Fibroblast of upper back skin (primary cell): ENCODE results near the gene ZNF580.

ENCODE experiments used
- DNase-seq: peaks from one replicate; pipeline ENCODE4 v3.0.0-alpha.2; 2013

Gene ZNF580

DNA sequence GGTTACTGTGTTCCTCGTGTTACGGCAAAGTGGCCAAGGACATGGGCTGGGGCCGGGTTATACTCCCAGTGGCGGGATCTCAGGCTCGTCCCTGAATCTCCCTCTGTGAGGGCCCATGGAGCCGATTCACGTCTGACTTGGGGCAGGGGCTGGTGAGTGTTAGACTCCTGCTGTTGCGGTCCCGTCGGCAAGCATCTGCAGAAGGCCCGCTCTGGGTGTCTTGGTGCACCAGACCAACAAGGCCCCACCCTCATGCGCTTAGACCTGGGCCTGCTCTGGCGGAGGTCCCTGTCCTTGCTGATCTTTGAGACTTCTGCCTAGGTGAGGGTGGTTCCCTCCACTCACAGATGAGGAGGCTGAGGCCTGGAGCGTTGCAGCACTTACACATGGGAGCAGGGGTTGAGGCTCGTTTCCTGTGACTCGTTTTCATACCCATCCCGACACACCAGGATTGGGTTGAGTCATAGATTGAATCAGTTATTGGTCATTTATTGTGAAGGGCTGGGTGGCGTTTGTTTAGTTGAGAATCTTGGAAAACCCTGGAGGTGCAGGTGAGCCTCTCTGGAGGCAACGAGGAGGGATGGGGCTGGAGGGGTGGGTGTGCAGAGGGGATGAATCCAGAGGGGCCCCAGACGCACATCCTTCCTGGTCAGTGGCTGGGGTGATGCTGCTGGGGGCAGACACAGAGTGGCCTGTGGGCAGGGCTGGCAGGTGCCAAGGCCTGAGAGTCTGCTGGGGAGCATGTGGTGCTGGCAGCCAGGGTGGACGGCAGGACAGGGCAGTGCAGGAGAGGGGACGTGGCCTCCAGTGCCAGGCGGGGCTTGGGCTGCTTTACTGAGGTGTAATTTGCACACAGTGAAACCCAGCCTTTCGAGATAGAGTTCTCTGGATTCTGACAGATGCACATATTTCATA is 38.8 kb downstream of the ZNF580 start:
- no peak for DNase-seq

GRCh38 chr19:55680339-55681130 is 39.7 kb downstream of the ZNF580 start:
- no peak for DNase-seq

GRCh38 chr19:55681131-55682092 is 40.6 kb downstream of the ZNF580 start:
- no peak for DNase-seq

DNA sequence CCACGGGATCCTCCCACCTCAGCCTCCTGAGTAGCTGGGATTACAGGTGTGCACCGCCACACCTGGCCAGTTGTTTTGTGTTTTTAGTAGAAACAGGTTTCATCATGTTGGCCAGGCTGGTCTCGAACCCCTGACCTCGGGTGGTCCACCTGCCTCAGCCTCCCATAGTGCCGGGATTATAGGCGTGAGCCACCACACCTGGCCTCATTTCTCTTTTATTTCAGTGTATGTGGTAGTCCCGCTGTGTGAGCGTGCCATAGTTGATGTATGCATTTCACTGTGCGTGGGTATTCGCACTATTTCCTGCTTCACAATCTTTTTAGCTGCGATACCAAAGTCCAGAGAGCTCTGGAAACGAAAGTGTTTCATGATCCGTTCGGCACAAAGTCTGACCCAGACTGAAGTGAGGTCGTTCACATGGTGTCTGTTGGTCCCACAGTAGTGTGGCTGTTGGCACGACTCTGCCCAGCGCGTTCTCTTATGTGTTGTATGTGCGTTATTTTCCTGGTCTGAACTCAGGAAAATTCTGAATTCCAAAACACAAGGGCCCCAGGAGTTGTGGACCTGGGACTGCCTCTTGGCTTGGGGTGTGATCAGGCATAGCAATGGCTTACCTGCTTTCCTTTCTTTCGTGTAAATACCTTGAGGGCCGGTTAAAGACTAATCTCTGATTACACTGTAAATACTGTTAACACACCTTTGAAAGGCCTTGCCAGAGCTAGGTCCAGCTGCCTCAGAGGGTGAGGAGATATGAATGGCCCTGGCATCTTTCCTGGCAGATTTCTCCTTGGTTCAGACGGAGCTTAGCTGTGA is 42.9 kb downstream of the ZNF580 start:
- DNase-seq: no peak

- DNase-seq: no peak
Measured at GRCh38 chr19:55684946-55685681, 44.3 kb downstream of the ZNF580 start.

DNA sequence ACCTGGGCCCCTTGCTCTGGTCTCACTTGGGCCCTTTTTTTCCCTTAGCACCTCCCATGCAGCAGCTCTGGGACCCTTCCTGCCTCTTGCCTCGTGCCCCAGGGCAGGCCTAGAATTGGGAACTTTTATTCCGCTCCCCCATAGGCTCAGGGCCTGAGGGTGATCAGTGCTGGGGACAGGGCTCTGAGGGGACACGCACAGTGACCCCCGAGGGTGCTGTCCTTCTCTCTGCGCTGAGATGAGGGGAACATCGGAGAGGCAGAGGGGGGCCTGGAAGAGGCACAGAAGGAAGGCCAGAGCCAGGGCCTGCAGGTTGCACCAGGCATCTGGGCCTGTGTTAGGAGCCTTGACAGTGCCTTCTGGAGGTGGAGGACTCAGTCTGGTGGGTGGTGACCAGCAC is 45.0 kb downstream of the ZNF580 start:
- DNase-seq: no peak

DNA sequence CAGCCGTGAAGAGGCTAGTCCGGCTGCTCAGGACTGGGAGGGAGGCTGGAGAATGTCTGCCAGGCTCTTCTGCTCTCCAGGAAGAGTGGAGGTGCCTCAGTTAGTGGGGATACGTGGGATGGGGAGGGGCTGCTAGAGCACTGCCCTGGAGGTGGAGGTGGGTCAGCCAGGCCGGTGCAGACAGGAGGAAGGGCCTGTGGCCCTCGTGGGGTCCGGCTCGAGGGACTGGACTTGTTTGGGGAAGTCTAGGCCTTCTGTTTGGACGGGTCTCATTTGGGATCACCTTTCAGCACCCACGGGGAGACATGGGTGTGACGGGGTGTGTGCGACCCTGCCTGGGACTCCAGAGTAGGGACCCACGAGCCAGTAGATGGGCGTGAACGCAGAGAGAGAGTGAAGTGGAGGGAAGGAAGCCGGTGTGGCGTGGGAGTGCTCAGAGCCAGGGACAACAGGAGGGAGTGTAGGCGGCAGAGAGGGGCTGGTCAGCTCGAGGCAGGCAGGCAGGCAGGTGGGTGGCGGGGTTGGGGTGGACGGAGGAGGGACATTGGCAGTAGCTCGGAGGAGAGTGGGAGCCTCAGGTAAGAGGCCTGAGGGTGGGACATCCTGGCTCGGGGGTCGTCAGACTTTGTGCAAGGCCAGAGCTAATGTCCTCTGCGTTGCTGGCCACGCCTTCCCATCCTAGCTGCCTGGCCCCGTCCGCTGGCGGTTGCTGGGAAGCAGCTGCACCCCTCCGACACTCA is 45.7 kb downstream of the ZNF580 start:
- no peak for DNase-seq

DNA sequence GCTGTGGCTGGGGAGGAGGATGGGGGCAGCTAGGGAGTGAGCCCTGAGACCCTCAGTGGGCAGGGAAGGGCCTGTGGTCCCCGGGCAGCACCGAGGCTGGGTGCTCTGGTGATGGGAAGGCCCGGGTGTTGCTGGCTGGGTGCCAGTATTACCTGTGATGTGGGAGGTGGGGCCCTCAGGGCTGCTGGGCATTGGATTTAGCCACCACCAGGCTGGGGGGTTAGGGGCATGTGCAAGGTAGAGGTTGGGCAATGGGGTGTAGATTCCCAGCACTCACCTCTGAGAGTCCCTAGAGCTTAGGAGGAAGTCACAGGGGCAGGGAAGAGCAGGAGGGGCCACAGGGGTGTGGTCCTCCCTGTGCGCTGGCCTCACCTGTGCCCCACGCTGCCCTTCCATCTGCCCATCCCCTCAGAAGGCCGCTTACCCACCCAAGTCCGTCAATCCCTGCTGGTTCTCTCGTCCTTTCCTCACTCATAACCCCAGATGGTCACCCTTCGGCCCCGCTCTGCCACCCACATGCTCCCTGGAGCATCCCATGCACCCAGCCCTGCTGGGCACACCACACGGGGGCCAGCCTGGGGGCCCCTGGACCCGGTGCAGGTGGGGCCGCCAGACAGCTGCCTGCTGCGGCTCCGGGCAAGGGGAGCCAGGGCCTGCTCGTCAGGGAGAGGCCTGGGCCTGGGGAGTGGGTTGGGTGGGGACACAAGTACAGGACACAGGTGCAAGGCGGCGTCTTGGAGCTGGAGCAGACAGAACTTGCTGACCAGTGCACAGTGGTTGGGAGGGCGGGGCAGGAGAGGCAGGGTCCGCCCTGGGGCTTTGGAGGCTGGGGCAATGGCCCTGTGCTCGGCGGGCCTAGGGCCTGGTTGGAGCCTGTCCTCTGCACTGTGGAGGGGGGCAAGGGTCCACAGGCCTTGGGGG is 46.7 kb downstream of the ZNF580 start:
- no peak for DNase-seq

DNA sequence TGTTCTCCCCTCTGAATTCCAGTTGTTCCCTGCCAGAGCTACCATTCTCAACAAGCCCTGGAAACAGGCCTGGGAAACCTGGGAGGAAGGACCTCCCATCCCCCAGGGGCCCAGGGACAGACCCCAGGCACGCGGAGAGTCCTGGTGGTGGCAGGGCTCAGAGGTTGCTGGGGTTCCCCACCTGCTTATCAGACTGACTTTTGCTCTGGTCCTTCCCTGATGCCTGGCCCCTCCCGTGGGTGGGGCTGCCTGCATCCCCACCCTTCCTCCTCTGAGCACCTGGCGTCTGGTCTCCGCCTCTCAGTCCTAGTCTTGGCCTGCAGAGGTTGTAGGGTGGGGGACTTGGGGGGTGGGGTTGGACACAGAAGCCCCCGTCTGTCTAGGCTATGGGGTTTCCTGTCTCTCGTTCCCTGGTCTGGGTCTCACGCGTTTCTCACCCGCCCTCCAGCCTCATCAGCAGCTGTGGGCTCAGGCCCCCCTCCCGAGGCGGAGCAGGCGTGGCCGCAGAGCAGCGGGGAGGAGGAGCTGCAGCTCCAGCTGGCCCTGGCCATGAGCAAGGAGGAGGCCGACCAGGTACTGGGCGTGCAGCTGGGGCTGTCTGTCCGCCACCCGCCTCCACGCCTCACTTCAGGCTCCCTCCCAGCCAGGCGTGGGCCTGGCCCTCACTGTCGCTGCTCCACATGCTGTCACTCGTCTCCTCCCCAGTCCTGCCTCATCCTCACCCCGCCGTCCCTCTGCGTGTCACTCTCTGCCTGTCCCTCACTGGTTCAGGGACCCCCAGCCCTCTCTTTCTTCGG is 47.8 kb downstream of the ZNF580 start:
- DNase-seq: no peak

- no peak for DNase-seq
Measured at GRCh38 chr19:55689411-55690108, 48.8 kb downstream of the ZNF580 start.

GRCh38 chr19:55690109-55690768 is 49.4 kb downstream of the ZNF580 start:
- DNase-seq: no peak

DNA sequence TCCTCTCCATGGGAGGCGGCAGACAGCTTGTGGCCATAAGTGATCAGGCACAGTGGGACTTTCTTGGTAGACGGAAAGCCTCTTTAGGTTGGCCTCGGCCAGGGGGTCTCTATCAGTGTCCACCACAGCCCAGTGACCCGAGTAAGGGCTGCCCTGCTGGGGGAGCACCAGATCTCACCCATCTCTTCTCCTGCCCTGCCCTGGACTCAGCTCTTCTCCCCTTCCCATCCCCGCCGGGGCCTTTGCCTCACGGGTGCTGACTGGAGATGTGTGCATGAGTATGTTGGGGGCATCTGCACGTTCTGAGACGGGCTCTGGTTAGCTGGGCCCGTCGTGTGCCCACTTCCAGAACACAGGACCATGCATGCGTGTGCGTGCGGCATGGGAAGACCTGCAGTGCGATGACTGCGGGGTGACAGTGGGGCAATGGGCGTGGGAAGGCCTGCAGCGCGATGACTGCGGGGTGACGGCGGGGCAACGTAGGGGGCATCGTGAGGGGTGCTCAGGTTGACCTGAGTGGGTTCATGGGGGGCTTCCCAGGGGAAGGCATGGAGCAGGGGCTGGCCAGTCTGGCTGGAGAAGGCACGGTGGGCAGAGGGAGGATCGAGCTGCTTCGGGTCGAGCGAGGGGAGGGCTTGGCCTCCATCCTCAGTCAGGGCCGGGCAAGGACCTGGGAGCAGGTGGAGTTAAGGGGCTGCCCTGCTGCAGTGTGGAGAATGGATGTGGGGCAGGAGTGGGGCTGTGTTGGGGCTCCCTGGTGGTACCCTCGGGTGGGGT is 50.2 kb downstream of the ZNF580 start:
- no peak for DNase-seq

DNA sequence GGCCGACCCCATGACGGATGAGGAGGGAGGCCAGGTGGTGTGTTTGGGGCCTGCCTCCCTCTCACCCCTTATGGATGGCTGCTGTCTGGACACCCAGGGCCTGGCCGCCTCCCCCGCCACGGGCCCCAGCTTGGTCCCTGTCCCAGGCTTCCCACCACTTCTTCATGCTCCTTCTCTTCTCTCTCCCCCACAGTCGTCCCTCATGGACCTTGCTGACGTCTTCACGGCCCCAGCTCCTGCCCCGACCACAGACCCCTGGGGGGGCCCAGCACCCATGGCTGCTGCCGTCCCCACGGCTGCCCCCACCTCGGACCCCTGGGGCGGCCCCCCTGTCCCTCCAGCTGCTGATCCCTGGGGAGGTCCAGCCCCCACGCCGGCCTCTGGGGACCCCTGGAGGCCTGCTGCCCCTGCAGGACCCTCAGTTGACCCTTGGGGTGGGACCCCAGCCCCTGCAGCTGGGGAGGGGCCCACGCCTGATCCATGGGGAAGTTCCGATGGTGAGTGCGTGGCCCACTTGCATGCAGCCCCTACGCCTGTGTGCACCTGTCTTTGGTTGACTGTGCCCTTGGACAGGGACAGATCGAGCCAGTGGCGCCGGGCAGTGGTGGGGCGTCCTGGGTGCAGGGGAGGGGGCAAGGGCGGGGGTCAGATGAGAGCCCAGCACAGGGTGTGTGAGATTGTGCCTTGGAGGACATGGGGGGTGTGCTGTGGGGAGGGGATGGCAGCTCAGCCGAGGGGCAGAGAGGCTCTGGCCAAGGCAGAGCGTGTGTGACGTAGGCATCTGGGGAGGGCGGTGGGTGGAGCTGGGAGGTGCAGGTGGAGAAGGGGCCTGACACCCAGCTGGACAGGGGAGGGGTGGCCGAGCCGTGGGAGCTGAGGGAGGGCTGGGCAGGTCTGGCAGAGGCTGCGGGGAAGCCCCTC is 51.0 kb downstream of the ZNF580 start:
- no peak for DNase-seq

DNA sequence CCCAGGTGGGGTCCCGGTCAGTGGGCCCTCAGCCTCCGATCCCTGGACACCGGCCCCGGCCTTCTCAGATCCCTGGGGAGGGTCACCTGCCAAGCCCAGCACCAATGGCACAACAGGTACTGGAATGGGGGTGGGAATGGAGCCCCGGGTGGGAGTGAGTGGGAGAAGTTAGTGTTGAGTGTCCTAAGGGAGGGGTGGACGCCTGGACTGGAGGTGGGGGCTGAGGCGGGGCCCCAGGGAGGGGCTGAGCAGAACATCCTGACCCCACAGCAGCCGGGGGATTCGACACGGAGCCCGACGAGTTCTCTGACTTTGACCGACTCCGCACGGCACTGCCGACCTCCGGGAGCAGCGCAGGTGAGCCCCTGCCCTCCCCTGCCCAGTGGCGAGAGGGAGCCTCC is 51.9 kb downstream of the ZNF580 start:
- DNase-seq: no peak
